HG02943 (cell line): ENCODE measurements around the gene SCGB1A1.

Experiments used
- ATAC-seq: cut with Tn5 transposase; IDR thresholded peaks from one replicate; pipeline ENCODE4 v1.9.1; 2021; ENCODE audit warnings: mild to moderate bottlenecking, low read depth, moderate library complexity; ENCODE audit not compliant: unreplicated experiment

SCGB1A1 gene

DNA sequence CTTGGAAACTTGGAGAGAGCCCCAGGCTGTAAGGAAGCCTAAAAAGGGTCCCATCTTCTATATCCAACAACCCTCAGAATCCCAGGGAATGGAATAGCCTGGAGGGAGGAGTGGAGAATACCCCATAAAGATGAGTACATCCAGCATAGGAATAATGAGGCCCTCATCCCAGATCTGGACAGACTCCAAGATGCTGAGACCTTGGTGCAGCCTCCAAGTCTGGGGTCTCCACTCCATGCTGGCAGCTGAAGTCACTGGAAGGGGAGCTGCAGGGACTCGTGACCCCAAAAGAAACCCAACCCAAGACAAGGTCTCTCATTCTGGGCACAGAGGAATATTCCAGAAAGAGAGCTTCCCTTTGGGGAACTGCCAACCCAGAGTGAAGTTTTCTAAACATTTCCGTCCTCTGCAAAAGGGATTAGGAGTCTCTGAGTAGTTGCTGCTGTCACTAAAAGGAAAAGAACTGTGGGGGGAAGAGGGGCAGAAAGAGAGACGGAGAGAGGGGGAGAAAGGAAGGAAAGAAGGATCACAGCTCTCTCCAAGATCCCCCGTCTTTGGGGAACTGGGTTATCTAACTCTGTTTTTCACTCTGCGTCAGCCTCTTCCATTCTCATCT is 589 bp downstream of the SCGB1A1 start:
- ATAC-seq: no peak

DNA sequence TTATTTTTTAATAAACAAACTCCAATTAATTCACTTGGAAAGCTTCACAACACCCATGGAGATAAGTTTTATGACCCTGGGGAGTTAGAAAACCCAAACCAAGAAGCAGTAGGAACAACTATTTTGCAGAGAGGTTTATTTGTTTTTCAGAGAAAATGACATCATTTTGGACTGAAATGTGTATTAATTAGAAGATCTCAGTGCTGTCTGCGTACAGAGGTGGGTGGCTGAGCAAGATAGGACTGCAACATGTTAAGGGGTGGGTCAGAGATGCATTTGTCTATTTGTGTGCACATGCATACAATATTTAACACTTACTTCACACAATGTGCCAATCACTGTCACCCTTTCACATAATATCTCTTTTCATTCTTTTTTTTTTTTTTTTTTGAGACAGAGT is 1.1 kb downstream of the SCGB1A1 start:
- no peak for ATAC-seq

DNA sequence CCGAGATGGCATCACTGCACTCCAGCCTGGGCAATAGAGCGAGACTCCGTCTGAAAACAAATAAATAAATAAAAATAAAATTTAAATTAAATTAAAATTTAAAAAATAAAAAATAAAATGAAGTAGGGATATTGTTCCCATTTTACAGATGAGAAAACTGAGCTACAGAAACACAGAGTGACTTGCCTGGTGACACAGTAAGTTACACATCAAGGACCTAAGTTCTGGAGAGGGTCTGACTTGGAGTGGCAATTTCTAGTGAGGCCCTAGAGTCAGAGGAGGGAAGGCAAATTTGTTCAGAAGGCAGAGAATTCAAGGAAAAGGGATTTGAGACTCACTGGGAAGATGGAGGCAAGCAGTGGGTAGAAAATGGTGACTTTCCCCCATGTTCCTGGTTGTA is 2.0 kb downstream of the SCGB1A1 start:
- no peak for ATAC-seq

DNA sequence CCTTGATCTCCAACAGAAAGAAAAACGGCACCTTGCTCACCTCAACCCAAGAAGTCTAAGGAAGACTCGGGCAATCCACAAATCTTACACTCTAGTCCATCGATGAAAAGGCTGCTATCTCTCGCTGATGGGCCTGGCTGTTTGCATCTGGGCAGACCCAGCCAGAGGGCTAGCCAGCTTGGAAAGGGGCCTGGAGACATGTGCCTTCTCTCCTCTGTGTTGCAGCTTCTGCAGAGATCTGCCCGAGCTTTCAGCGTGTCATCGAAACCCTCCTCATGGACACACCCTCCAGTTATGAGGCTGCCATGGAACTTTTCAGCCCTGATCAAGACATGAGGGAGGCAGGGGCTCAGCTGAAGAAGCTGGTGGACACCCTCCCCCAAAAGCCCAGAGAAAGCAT is 3.2 kb downstream of the SCGB1A1 start:
- no peak for ATAC-seq

DNA sequence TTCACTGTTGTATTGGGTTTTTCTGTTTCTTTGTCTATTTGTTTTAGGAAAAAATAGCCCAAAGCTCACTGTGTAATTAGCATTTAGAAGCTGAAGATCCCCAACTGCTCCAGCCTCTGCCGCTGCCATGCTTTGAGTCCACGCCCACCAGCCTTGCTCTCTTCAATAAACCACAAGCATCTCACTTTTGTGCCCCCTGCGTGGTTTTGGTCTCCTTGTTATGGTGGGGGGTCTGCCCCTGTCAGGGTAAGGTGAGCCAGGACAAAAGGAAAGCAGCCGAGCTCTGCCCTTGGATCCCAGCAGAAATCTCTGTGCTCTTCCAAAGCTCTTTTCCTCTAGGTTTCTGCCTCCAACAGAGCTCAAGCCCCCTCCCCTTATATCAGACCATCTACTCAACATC is 4.2 kb downstream of the SCGB1A1 start:
- no peak for ATAC-seq

DNA sequence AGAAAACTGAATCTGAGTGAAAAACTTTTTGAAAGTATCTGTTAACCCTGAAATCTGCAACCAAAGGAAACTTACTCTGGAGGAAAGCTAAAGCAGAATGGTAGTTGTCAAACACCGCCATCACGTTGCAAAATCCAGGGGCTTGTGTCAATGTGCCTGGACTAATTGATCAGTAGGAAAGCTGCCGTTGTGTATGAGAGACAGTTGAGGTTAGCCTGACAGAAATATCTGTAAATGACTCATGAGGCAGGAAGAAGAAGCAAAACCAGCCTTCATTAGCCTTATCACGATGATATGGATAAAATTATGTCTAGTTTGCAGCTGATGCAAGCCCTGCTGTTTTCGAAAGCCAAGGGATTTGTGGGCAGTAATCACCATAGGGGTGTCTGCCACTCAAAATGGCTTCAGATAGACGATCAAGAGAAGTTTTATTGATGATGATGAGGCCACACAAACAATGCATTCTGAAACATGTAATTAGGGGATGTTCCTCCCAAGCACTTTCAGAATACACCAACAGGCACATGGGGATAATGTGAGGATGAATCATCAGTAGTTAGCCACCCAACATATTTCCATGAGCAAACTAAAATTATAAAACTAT is 8.9 kb downstream of the SCGB1A1 start:
- ATAC-seq: no peak

DNA sequence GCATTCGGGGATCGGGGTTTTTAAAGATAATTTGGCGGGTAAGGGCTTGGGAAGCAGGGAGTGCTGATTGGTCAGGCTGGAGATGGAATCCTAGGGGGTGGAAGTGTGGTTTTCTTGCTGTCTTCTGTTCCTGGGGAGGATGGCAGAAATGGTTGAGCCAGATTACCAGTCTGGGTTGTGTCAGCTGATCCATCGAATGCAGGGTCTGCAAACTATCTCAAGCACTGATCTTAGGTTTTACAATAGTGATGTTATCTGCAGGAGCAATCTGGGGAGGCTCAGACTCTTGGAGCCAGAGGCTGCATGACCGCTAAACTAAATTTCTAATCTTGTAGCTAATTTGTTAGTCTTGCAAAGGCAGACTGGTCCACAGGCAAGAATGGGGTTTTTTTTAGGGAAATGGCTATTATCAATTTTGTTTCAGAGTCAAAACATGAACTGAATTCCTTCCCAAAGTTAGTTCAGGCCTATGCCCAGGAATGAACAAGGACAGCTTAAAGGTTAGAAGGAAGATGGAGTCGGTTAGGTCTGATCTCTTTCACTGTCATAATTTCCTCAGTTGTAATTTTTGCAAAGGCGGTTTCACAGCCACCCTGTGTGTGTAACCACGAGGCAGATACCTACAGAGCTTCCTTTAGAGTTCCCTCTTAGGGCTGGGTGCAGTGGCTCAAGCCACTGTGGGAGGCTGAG is 10.2 kb downstream of the SCGB1A1 start:
- no peak for ATAC-seq

DNA sequence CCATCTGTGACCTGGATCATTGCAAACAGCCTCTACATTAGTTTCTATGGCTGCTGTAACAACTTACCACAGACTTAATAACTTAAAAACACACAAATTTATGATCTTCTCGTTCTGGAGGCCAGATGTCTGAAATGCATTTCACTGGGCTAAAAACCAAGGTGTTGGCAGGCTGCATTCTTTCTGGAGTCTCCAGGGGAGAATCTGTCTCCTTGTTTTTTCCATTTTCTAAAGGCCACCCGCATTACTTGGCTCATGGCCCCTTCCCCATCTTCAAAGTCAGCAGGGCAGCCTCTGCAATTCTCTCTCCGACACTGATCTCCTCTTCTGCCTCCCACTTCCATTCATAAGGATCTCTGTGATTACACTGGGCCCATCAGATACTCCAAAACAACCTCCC is 11.6 kb downstream of the SCGB1A1 start:
- ATAC-seq: no peak

DNA sequence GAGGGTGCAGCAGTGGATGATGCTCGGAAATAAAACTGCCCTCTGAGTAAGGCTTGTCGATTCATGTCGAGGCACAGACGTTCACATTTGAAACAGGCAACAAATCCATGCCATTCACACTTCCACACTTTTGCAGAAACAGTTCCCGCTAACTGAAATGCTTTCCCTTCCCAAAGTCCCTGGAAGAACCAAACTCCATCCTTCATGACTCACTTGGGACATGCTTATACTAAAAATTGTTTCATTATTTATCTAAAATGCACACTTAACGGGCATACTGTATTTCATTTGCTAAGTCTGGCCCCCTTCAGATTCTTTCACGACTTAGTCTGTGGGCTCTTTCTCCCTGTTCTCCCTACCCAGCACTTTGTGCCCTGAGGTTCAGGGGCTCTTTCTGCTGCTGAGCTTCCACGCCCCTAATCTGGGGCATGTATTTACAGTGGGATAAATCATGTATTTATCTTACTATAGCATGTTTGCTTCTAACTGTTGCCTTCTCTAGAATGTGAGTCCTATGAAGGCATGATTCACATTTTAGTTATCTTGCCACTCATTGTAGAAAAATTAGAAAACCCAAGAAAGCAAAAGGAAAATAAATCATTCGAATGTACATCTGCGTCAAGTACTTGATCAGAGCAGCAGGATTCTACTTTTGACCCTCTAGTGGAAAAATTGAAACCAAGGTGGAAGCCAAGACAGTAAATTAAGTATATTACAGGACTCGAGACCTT is 12.5 kb downstream of the SCGB1A1 start:
- ATAC-seq: no peak

DNA sequence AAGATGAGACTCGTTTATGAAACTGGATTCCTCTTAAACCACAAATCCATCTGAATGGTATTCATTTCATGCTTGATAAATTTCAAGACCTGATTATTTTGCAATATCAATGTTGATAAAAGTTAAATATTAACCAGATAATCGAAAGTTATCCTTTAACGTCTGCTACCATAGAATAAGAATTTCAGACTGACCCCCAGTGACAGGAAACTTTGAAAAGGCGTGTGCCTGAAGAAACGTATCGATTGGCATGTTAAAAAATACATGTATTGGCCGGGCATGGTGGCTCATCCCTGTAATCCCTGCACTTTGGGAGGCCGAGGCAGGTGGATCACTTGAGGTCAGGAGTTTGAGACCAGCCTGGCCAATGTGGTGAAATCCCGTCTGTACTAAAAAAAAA is 13.9 kb downstream of the SCGB1A1 start:
- no peak for ATAC-seq

DNA sequence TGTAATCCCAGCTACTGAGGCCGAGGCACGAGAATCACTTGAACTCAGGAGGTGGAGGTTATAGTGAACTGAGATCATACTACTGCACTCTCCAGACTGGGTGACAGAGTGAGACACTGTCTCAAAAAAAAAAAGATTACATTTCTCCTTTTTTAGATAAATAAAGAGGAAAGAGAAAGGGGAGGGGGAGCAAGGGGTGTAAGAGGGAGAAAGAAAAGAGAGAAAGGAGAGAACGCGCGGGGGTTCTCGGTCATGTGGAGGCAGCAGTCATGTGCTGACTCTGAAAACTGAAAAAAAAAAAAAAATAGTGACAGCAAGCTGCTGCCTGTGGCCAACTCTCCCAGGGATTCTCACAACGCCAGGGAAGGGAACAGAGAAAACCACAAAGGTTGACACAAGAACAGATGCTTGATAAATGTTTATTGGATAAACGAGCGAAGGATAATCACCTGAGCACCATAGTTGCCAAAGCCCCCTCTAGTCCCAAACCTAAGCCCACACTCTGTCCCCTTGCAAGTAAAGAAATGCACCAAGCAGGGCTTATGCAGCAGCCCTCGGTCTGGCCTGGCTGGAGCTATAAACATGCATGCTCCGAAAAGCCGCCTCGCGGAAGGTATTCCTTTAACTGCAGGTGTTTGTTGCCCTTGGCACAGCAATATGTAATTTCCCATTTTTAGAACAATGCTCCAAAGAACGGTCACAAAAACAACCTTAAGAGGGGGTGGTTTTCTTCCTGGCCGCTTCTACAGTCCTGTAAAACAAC is 14.5 kb downstream of the SCGB1A1 start:
- ATAC-seq: no peak

DNA sequence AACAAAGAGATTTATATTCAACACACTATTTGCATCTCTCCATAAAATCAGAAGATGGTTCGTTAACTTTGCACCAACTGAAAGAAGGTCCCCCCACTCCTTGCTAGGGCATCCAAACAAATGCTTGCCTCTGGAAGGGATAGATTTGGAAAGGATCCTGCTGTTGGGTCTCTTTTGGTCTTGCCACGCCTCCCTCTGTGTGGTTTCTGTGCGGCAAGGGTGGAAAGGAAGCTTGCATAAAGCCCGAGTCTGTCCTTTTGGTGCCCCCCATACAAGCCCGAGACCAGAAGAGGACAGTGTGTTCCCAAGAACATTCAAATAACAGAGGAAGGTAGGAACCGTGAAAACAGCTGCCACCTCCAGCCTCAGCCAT is 15.1 kb downstream of the SCGB1A1 start:
- no peak for ATAC-seq

DNA sequence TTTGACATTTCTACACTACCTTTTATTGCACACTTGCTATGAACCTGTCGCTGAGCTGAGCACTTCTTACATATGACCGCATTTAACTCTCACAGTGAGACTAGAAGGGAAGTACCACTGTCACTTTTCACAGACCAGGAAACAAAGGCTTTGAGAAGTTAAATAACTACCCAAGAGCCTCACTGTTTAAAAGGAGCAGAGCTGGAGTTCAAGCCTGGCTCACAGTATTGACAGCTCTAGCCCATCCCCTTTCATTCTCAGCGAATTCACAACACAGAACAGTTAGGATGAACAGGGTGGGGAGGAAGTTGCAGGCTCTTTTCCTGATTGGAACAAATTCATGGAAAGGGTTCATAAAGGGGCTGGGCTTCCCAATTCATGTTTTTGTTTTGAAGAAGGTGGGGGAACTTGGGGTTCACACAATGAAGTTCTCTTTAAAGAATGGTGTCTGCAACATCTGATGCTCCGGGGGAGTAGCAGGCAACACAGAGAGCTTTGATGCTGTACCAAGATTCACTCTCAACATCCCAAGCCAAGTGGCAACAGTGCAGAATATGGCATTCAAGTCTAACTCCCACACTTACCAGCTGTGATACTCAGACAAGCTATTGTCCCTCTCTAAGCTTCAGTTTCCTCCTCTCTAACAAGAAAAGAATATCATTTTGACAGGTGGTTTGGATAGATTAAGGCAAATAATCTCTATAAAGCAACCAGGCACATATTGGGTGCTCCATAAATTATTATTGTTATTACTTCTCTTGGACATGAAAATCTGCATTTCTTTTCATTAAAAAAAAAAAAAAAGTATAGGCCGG is 17.2 kb downstream of the SCGB1A1 start:
- no peak for ATAC-seq

DNA sequence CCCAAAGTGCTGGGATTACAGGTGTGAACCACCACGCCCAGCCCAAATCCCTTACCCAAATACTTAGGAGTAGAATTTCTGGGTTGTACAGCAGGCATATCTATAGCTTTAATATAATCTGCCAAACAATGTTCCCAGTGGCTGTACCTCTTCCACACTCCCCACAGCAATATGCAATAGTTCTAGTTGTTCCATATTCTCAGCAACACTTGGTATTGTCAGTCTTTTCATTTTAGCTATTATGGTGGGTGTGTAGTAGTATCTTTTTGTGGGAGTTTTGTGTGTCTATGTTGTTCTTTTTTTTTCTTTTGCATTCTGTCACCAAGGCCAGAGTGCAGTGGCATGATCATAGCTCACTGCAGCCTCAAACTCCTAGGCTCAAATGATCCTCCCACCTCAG is 18.8 kb downstream of the SCGB1A1 start:
- ATAC-seq: no peak

DNA sequence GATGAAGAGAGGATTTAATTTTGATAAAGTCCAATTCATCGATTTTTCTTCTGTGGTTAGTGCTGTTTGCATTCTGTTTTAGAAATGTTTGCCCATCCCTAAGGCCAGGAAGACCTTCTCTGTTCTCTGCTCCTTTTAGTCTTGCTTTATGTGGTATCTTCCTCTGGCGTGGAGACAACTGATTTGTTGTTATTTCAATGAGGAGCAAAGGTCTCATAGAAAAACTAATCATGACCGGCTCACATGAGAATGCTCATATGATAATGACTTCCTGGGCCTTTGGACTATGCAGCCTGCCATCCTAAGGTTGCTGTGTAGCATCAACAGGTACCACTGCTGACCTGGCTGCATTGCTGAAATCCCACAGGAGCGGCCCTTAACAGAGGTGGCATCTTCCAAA is 19.8 kb downstream of the SCGB1A1 start:
- no peak for ATAC-seq

DNA sequence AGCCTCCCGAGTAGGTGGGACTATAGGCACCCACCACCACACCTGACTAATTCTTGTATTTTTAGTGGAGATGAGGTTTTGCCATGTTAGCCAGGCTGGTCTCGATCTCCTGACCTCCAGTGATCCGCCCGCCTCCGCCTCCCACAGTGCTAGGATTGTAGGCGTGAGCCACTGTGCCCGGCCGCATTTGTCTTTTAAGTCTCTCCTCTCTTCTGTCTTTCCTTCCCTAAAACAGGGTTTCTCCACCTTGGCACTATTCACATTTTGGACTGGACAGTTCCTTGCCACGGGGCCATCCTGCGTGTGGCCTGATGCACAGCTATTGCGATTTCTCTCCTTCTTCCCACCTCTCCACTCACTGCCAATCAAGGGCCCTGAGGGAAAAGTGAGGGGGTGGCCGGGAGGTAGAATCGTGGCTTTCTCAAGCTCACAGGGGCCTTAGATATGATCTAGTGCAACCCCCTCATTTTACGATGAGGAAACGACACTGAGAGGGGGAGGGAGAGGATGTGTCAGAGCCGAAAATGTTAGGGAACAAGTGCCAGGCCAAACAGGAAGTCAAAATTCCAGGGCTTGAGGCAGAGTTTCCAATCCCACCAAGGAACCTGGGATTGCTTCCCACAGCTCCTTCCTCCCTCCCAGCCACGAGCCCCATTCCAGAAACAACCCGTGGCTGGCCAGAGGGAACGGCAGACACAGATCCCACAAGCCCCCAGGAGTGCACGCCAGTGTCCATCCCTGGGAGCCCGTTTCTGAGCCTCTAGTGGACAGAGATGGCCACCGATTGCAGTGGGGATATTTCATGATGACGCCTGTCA is 21.2 kb downstream of the SCGB1A1 start:
- no peak for ATAC-seq

DNA sequence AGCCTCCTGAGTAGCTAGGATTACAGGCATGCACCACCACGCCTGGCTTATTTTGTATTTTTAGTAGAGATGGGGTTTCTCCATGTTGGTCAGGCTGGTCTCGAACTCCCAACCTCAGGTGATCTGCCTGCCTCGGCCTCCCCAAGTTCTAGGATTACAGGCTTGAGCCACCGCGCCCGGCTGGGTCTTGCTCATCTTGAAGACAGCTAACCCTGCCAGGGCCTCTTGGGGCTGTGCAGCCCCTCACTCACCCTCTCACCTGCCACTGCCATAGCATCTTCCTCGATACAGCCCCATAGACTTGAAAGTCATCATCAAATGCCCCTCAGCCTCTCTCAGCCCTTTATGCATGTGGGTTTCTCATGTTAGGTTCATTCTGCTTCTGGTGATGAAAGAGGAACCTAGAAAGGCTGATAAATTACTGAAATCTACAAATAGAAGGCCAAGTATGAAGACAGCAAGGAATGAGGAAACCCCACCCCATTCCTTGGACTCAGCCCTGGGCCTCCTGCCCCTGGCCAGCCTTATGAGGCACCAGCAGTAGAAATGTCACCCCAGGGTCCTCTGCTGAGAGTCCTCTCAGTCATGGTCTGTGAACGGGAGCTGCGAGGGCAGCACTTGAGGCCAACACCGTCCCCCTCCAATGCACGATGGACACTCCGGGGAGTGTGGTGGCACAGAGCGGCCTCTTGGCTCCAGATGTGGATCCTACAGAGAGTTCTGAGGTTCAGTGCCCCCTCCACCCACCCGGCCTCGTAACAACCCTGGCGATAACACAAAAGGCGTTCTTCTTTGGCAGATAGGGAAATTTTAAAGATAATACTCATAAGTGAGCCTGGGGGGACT is 24.8 kb downstream of the SCGB1A1 start:
- no peak for ATAC-seq

DNA sequence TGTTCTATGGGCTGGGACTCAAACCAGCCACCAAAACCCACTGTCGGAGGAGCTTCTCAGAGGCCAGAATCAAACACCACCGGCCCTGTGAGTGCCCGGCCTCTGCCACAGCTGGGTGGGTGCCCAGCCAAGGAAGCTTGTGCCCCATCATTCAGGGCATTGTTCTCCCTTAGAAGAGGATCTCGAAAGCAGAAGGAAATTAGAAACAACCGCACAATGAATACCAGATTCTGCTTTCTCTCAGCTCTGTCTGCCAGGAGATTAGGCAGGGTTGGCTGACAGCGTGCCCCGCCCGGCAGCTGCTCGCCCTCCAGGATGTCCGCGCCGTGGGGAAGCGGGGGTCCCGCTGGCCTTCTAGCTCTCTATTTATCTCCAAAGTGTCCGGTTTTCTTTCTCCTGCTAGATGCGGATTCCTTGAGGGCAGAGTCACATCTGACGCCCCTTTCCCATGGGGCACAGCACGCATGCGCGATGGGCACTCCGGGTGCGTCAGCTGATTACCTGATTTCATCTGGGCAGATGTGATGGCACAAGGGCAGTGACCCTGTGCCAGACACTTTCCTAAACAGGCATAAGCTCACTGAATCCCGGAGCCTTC is 25.5 kb downstream of the SCGB1A1 start:
- ATAC-seq: no peak
